Body of pancreas (tissue), 4 donors: ENCODE results near the gene KNOP1. TPM values are rescaled to one million over a fixed set of nuclear protein-coding genes. Genes with fewer than 3 reads are reported as not detected.

Experiments
- ATAC-seq: fragments of 150-250 bp; one replicate; pipeline ENCODE4 v1.9.1; 2016
- DNase-seq, 4 donors: peaks; one replicate each; pipeline ENCODE4 v3.0.0-alpha.2; 2019
- H3K27ac ChIP-seq, 4 donors: fragments of 200-600 bp; sonication (generic); 1 replicate in 3 of 4; 2 replicates in 1 of 4; pipeline versions ENCODE4 v1.5.1 to v1.6.1; 2016 to 2019; ENCODE audit warnings: mild to moderate bottlenecking in 1 of 4, mixed read lengths in 1 of 4, moderate library complexity in 1 of 4
- H3K27me3 ChIP-seq, 2 donors: fragments of 200-600 bp; sonication (generic); one replicate each; pipeline ENCODE4 v1.6.0; 2016; ENCODE audit warnings: mild to moderate bottlenecking in 1 of 2
- H3K36me3 ChIP-seq, 2 donors: fragments of 200-600 bp; sonication (generic); replicated peaks in 1 of 2; 2 replicates each; pipeline ENCODE4 v1.5.1; 2016; ENCODE audit warnings: low read depth in 2 of 2; ENCODE audit not compliant: insufficient read depth in 1 of 2
- H3K4me1 ChIP-seq: fragments of 200-600 bp; sonication (generic); one replicate; pipeline ENCODE4 v1.6.0; 2016
- H3K4me3 ChIP-seq, 2 donors: fragments of 200-600 bp; sonication (generic); 1 replicate in 1 of 2; 2 replicates in 1 of 2; pipeline ENCODE4 v1.5.1; 2016 to 2019
- H3K9me3 ChIP-seq, 3 donors: fragments of 200-600 bp; sonication (generic); 1 replicate in 2 of 3; 2 replicates in 1 of 3; pipeline ENCODE4 v1.5.1; 2016
- CTCF ChIP-seq, 7 experiments: fragments of 450-650 bp in 4 of 7; fragments of 200-600 bp in 3 of 7; sonication (generic) in 3 of 7; IDR thresholded peaks; one replicate each; pipeline ENCODE4 v1.5.1; 2016 to 2019; ENCODE audit warnings: antibody characterized with exemption in 7 of 7
- POLR2A ChIP-seq, 3 donors: fragments of 450-650 bp; IDR thresholded peaks; one replicate each; pipeline ENCODE4 v1.6.1; 2016; ENCODE audit warnings: antibody characterized with exemption in 3 of 3, mild to moderate bottlenecking in 2 of 3
- WGBS, 2 donors: methylation state at CpG; one replicate each; pipeline ENCODE4 v1.1.5; 2017; 5-methylcytosine and 5-hydroxymethylcytosine counted together
- intact Hi-C: fragments of 100-400 bp; cut with DNase I; formaldehyde crosslinking; loops from one replicate; pipeline ENCODE4 v1.15.1; 2023
- total RNA-seq, 2 donors: library from RNA; depleted of rRNA; stranded (reverse); fragments of >200 nt; gene quantifications; one replicate each; pipeline ENCODE4 v1.1.0, GENCODE V29; 2016

The KNOP1 gene
- total RNA-seq, 2 donors from 2014 or later, result 8.6 to 12.2 TPM

GRCh38 chr16:19664166-19664565 lies 53.9 kb downstream of the KNOP1 start:
- TF ChIP-seq POLR2A (IDR thresholded peaks at IDR 0.05) (no peak), CTCF (IDR thresholded peaks at IDR 0.05) (no peak)
- Histone ChIP-seq H3K36me3 (peaks cover 0 to 2% of the 10 kb centered on the region in 2 donors), H3K9me3 (no peaks in the 10 kb centered on the region), H3K4me3 (no peak overlapping the region), H3K27ac (no peak overlapping the region), H3K4me1 (no peaks in the 10 kb centered on the region), H3K27me3 (no peaks in the 10 kb centered on the region)
- ATAC-seq, result no peak
- intact Hi-C loops, result no loop called here
- 96 to 100% methylated on average over 6 of the region's 6 CpGs for WGBS, 2 donors
- DNase-seq, result no peak

GRCh38 chr16:19662351-19662750 lies 55.7 kb downstream of the KNOP1 start:
- intact Hi-C loops, result no loop called here
- no peak overlapping the region for H3K4me3 ChIP-seq
- H3K27me3 ChIP-seq, result no peaks in the 10 kb centered on the region
- no peaks in the 10 kb centered on the region for H3K4me1 ChIP-seq
- no peak for DNase-seq
- no peaks in the 10 kb centered on the region for H3K9me3 ChIP-seq
- peaks cover 0 to 2% of the 10 kb centered on the region in 2 donors for H3K36me3 ChIP-seq
- H3K27ac ChIP-seq, result no peak overlapping the region
- WGBS, 2 donors, result 92 to 94% methylated on average over 7 of the region's 7 CpGs
- TF ChIP-seq CTCF (IDR thresholded peaks at IDR 0.05), result no peak
- no peak for TF ChIP-seq POLR2A (IDR thresholded peaks at IDR 0.05)
- ATAC-seq, result no peak

DNA sequence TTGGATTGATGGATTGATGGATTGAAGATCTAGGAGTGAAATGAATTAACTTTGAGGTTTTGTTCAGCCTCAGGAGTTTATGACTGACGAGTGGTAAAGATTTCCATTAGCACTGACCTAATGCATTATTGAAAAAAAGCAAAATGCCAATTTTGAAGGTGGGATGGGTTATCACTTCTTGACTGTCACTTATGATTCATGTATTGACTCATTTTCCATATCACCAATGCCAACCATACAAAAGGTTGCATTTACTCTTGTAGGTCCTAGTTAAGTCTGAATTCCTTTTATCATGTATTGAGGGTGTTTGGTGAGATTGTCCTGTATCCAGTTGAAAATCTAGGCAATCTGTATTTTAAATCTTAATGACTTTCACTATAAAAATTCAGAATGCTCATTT lies 57.6 kb downstream of the KNOP1 start:
- Histone ChIP-seq H3K36me3 (peaks cover 0 to 2% of the 10 kb centered on the region in 2 donors), H3K4me3 (no peak overlapping the region), H3K27me3 (no peaks in the 10 kb centered on the region), H3K27ac (no peak overlapping the region), H3K9me3 (no peaks in the 10 kb centered on the region), H3K4me1 (no peaks in the 10 kb centered on the region)
- intact Hi-C loops, result no loop called here
- DNase-seq (no peak), ATAC-seq (no peak)
- no peak for TF ChIP-seq POLR2A (IDR thresholded peaks at IDR 0.05)
- TF ChIP-seq CTCF (IDR thresholded peaks at IDR 0.05), result no peak
- WGBS, 2 donors, result 83 to 96% methylated on average over 1 of the region's 1 CpG

DNA sequence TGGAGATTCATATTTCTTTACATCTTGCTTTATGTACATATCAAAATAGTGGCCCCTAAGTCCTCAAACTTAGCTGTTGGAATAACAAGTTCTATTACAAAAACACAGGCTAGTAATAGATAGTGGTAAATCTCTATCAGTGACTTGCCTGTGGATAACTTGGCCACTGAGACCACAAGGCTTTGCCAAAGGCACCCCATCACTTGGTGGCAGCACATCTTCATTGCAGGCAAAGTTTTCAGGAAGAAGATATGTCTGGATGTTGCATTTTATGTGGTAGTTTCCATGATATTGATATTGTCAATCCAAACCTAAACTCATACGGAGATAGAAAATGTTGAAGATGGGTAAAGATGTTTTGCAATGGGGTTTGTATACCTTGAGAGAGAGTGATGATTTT lies 58.5 kb downstream of the KNOP1 start:
- ATAC-seq (no peak), DNase-seq (no peak)
- intact Hi-C loops, result no loop called here
- H3K4me3 ChIP-seq, result no peak overlapping the region
- no peaks in the 10 kb centered on the region for H3K4me1 ChIP-seq
- WGBS, 2 donors, result 94 to 100% methylated on average over 1 of the region's 1 CpG
- no peak for TF ChIP-seq CTCF (IDR thresholded peaks at IDR 0.05)
- TF ChIP-seq POLR2A (IDR thresholded peaks at IDR 0.05), result no peak
- H3K9me3 ChIP-seq, result no peaks in the 10 kb centered on the region
- no peak overlapping the region for H3K27ac ChIP-seq
- no peaks in the 10 kb centered on the region for H3K27me3 ChIP-seq
- peaks cover 0 to 2% of the 10 kb centered on the region in 2 donors for H3K36me3 ChIP-seq

GRCh38 chr16:19657831-19658230 lies 60.2 kb downstream of the KNOP1 start:
- Histone ChIP-seq H3K4me1 (no peaks in the 10 kb centered on the region), H3K4me3 (no peak overlapping the region), H3K27me3 (no peaks in the 10 kb centered on the region), H3K36me3 (peaks cover 0 to 6% of the 10 kb centered on the region in 2 donors), H3K9me3 (no peaks in the 10 kb centered on the region), H3K27ac (no peak overlapping the region)
- no peak for DNase-seq
- 65 to 85% methylated on average over 4 of the region's 4 CpGs for WGBS, 2 donors
- intact Hi-C loops, result no loop called here
- ATAC-seq, result no peak
- TF ChIP-seq POLR2A (IDR thresholded peaks at IDR 0.05), result no peak
- TF ChIP-seq CTCF (IDR thresholded peaks at IDR 0.05), result no peak
